Lung (tissue), 12 donors: ENCODE results near the gene PAK4. TPM values are rescaled to one million over a fixed set of nuclear protein-coding genes. Genes with fewer than 3 reads are reported as not detected.

Source experiments
- ATAC-seq: fragments of 200-7000 bp; cut with Tn5 transposase; one replicate; pipeline ENCODE4 v1.9.1; 2020; ENCODE audit warnings: moderate number of reproducible peaks; ENCODE audit not compliant: insufficient read depth, low FRiP score
- DNase-seq, 3 donors: peaks; one replicate each; pipeline ENCODE4 v3.0.0-alpha.2; 2013 to 2017
- H3K27ac ChIP-seq, 2 donors: one replicate each; pipeline ENCODE4 v1.5.1; 2013; ENCODE audit warnings: mild to moderate bottlenecking in 2 of 2, moderate library complexity in 2 of 2, control low read depth in 1 of 2, inconsistent platforms in 1 of 2, low read depth in 1 of 2, low read length in 1 of 2
- H3K27me3 ChIP-seq, 3 donors: one replicate each; pipeline ENCODE4 v1.5.1; 2013; ENCODE audit warnings: low read length in 2 of 3; ENCODE audit not compliant: control insufficient read depth in 3 of 3, insufficient read depth in 3 of 3
- H3K36me3 ChIP-seq, 4 donors: one replicate each; pipeline ENCODE4 v1.5.1; 2013; ENCODE audit warnings: low read length in 4 of 4, mild to moderate bottlenecking in 1 of 4, moderate library complexity in 1 of 4; ENCODE audit not compliant: control insufficient read depth in 4 of 4, insufficient read depth in 4 of 4
- H3K4me1 ChIP-seq, 5 donors: one replicate each; pipeline ENCODE4 v1.5.1; 2013; ENCODE audit warnings: low read length in 5 of 5, mild to moderate bottlenecking in 2 of 5, moderate library complexity in 1 of 5; ENCODE audit not compliant: control insufficient read depth in 5 of 5, insufficient read depth in 5 of 5
- H3K4me3 ChIP-seq: one replicate; pipeline ENCODE4 v1.5.1; 2013; ENCODE audit warnings: mild to moderate bottlenecking, control low read depth, moderate library complexity
- H3K9ac ChIP-seq, 2 donors: one replicate each; pipeline ENCODE4 v1.5.1; 2013; ENCODE audit warnings: low read length in 2 of 2, control low read depth in 1 of 2; ENCODE audit not compliant: insufficient read depth in 1 of 2
- H3K9me3 ChIP-seq, 4 donors: one replicate each; pipeline ENCODE4 v1.5.1; 2013; ENCODE audit warnings: low read length in 3 of 4, mild to moderate bottlenecking in 1 of 4, moderate library complexity in 1 of 4; ENCODE audit not compliant: control insufficient read depth in 4 of 4, insufficient read depth in 3 of 4
- WGBS, 2 donors: extraction: QIAGEN DNeasy Blood & Tissue Kit; methylation state at CpG; one replicate each; pipeline ENCODE4 v1.1.7; 2013; 5-methylcytosine and 5-hydroxymethylcytosine counted together
- polyA plus RNA-seq, 2 donors: library from polyadenylated mRNA; stranded (reverse); fragments of 200-250 nt; gene quantifications; one replicate each; pipeline ENCODE4 v1.2.1, GENCODE V29; 2013
- total RNA-seq, 2 donors: library from RNA; depleted of rRNA in 1 of 2; stranded (reverse); fragments of >200 nt in 1 of 2; gene quantifications; one replicate each; pipeline ENCODE4 v1.2.1, GENCODE V29; 2014 to 2021
- TF ChIP-seq, protein P1 (sequence below): IDR thresholded peaks from 2 replicates; pipeline ENCODE4 v1.5.1; 2012; ENCODE audit warnings: mild to moderate bottlenecking; ENCODE audit errors: control extremely low read depth, extremely low read depth
- donor health status: control.
- donor health status: control.
- donor health status: Bipolar disorder and iron deficiency.
- donor health status: healthy.
- donor health status: DM: yes; HTN: yes; CAD: no.

Gene PAK4
- total and polyA plus RNA-seq, 4 donors = 23.2 to 60.8 (median 36.7) TPM

DNA sequence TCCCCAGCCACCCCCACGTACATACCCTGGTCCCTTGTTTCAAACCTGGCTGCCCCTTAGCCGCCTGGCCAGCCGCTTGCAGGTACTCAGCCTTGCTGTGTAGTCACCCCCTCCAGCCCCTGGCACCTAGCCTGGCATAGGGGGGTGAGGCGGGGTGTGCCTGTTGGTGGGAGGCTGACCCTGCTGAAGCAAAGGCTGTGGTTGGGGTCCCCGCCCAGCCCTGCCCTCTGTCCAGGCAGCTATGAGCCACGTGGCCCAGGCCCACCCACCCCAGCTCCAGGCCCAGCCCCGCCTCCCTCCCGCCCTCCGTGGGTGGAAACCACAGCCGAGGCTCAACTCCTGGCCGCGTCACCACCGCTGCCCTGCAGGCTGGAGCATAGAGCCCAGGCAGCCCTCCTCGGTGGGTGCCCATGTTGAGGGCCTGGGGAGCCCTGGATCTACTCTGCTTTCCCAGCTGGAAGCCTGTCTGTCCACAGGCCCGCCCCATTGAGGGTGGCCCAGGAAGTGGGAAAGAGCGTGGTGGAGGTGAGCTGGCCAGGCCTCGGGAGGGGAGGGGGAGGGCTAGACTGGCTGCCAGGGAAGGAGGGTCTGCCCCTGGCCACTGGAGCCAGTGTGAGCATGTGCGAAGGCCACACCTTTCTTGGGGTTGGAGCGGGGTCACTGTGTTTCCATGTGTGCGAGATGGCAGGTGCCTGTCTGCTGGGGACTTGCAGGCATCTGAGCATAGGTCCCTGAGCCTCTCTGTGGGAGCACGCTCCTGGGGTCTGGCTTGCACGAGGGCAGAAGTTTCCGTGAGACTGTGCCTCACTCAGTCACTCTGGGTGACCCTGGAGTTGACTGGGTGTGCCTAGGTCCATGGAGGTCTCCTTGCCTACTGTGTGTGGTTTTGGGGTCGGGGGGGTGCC, 31.0 kb downstream of the PAK4 start:
- DNase-seq = no peak
- H3K9me3 ChIP-seq = no peaks in the 10 kb centered on the region
- no peak overlapping the region for H3K9ac ChIP-seq
- H3K27me3 ChIP-seq = no peaks in the 10 kb centered on the region
- no peak overlapping the region for H3K4me3 ChIP-seq
- H3K27ac ChIP-seq = peak overlapping the region in 1 of 2 donors; percentile 75
- peaks cover 0 to 52% (median 37%) of the 10 kb centered on the region in 5 donors for H3K4me1 ChIP-seq
- WGBS, 2 donors = 36 to 52% methylated on average over 21 to 24 of the region's 24 CpGs
- TF ChIP-seq, protein P1, sequence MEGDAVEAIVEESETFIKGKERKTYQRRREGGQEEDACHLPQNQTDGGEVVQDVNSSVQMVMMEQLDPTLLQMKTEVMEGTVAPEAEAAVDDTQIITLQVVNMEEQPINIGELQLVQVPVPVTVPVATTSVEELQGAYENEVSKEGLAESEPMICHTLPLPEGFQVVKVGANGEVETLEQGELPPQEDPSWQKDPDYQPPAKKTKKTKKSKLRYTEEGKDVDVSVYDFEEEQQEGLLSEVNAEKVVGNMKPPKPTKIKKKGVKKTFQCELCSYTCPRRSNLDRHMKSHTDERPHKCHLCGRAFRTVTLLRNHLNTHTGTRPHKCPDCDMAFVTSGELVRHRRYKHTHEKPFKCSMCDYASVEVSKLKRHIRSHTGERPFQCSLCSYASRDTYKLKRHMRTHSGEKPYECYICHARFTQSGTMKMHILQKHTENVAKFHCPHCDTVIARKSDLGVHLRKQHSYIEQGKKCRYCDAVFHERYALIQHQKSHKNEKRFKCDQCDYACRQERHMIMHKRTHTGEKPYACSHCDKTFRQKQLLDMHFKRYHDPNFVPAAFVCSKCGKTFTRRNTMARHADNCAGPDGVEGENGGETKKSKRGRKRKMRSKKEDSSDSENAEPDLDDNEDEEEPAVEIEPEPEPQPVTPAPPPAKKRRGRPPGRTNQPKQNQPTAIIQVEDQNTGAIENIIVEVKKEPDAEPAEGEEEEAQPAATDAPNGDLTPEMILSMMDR = no peak
- no peaks in the 10 kb centered on the region for H3K36me3 ChIP-seq
- peak; percentile 27 for ATAC-seq

DNA sequence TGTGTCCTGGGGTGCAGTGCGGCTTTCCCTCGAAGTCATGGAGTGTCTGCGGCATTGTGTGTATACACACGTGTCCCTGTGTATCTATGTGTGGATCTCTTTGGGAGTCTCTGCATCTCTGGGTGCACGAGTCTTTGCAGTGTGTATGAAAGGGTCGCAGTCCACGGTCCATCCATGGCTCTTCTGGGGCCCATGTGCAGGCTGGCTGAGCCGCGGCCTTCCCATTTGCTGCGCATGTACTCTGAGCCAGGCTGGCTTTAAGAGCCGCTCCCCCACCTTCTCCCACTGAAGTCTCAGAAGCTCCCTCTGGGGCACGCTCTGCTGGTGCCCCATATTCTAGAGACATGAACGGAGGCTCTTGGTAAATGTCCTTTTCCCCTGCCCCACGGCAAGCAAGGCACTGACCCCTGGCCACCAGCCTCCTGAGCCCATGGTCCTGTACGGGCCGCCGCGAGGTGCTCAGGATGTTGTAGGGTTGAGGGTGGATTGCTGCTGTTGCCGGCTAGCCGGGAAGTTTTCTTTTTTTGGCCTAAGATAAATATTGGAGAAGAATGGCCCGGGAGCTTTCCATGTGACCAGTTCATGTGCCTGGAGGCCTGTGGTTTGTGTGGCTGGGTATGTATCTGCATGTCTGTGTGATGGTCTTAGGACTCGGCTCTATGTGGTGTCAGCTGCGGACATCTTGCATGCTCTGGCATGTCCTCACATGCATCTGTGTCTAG, 31.9 kb downstream of the PAK4 start:
- Histone ChIP-seq H3K9me3 (no peaks in the 10 kb centered on the region), H3K4me3 (no peak overlapping the region), H3K9ac (no peak overlapping the region), H3K4me1 (peaks cover 0 to 52% (median 37%) of the 10 kb centered on the region in 5 donors), H3K36me3 (no peaks in the 10 kb centered on the region), H3K27ac (peak overlapping the region in 1 of 2 donors; percentile 75), H3K27me3 (no peaks in the 10 kb centered on the region)
- DNase-seq (no peak), ATAC-seq (no peak)
- TF ChIP-seq, protein P1 = no peak
- 56 to 79% methylated on average over 23 of the region's 23 CpGs for WGBS, 2 donors

DNA sequence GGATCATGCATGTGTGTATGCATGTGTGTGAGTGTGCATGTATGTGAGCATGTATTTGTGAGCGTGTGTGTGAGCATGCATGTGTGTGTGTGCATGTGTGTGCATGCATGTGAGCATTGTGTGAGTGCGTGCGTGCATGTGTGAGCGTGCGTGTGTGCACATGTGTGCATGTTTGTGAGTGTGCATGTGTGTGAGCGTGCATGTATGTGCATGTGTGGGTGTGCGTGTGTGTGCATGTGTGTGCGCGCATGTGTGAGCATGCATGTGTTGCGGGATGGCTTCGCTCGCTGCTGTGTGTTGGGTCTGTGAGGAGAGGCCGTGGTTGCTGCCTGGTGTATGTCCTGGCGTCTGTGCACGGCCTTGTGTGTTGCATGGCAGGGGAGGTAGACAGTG, 32.4 kb downstream of the PAK4 start:
- WGBS, 2 donors = 88 to 91% methylated on average over 15 of the region's 15 CpGs
- Histone ChIP-seq H3K9me3 (no peaks in the 10 kb centered on the region), H3K4me1 (peaks cover 0 to 55% (median 42%) of the 10 kb centered on the region in 5 donors), H3K4me3 (no peak overlapping the region), H3K27me3 (no peaks in the 10 kb centered on the region), H3K36me3 (no peaks in the 10 kb centered on the region), H3K27ac (peak overlapping the region in 1 of 2 donors; percentile 75), H3K9ac (no peak overlapping the region)
- TF ChIP-seq, protein P1 = no peak
- no peak for ATAC-seq
- no peak for DNase-seq
